Measurements from ENCODE around the gene ARMC7. TPM values are rescaled to one million over a fixed set of nuclear protein-coding genes. Genes with fewer than 3 reads are reported as not detected.

ARMC7 gene
- total and polyA plus RNA-seq, 2 of the 13 experiments (the other 11 are each of a cell fraction or from before 2014, with no cell fraction given): 3.9 to 4.2 TPM

GRCh38 chr17:75096082-75096625 lies 13.6 kb upstream of the ARMC7 start (continued):
- TF ChIP-seq PBX3 (CRISPR knock-in tag; IDR thresholded peaks at IDR 0.05; ENCODE audit: borderline replicate concordance) (no peak), HMG20B (CRISPR knock-in tag; conservative IDR thresholded peaks at IDR 0.05) (no peak), E2F1 (CRISPR knock-in tag; IDR thresholded peaks at IDR 0.05) (no peak), TRIM22 (IDR thresholded peaks at IDR 0.05) (no peak), ZMAT3 (CRISPR knock-in tag; conservative IDR thresholded peaks at IDR 0.05) (0 out of 2 replicates have a peak, but pooled peaks have one; percentile 26), ZNF124 (CRISPR knock-in tag; IDR thresholded peaks at IDR 0.05) (no peak), RNF2 (conservative IDR thresholded peaks at IDR 0.05; ENCODE audit: low read depth) (no peak), ZMYM2 (CRISPR knock-in tag; IDR thresholded peaks at IDR 0.05) (no peak), ZFP41 (CRISPR knock-in tag; IDR thresholded peaks at IDR 0.05; ENCODE audit: borderline replicate concordance) (no peak), KDM4B (CRISPR knock-in tag; IDR thresholded peaks at IDR 0.05) (no peak), REL (CRISPR knock-in tag; conservative IDR thresholded peaks at IDR 0.05) (no peak), ZNF761 (CRISPR knock-in tag; conservative IDR thresholded peaks at IDR 0.05) (no peak), AFF4 (CRISPR knock-in tag; IDR thresholded peaks at IDR 0.05) (no peak), ZNF577 (CRISPR knock-in tag; IDR thresholded peaks at IDR 0.05; ENCODE audit: borderline replicate concordance, low read depth) (no peak), ZNF746 (CRISPR knock-in tag; IDR thresholded peaks at IDR 0.05) (peak; percentile 45; the same call in 1 of the 2 replicates), ZNF337 (CRISPR knock-in tag; IDR thresholded peaks at IDR 0.05; ENCODE audit: borderline replicate concordance, low read depth) (no peak), ZSCAN12 (CRISPR knock-in tag; IDR thresholded peaks at IDR 0.05) (no peak), BCL6 (CRISPR knock-in tag; IDR thresholded peaks at IDR 0.05) (peak; percentile 57), NCOR1 (IDR thresholded peaks at IDR 0.05; ENCODE audit: borderline replicate concordance, low read length) (no peak; the same call in 1 of the 2 replicates), MAFG (CRISPR knock-in tag; IDR thresholded peaks at IDR 0.05) (no peak), RBM22 (optimal IDR thresholded peaks at IDR 0.05; ENCODE audit: low read length) (no peak), GPBP1L1 (CRISPR knock-in tag; IDR thresholded peaks at IDR 0.05) (no peak), JUND (CRISPR knock-in tag; IDR thresholded peaks at IDR 0.05) (no peak)
